Osteoblast (primary cell): Measurements from ENCODE around the gene CHRD. TPM values are rescaled to one million over a fixed set of nuclear protein-coding genes. Genes with fewer than 3 reads are reported as not detected.

ENCODE experiments used
- DNase-seq: peaks from one replicate; pipeline ENCODE4 v3.0.0; 2011; ENCODE audit warnings: low spot score, mixed read lengths; ENCODE audit not compliant: insufficient read length; ENCODE audit errors: missing footprints
- H2AFZ ChIP-seq: 2 replicates; pipeline ENCODE4 v1.6.0; 2011; ENCODE audit warnings: mild to moderate bottlenecking, low read length
- H3K27ac ChIP-seq: 2 replicates; pipeline ENCODE4 v1.5.1; 2011; ENCODE audit warnings: mild to moderate bottlenecking, low read depth, low read length, moderate library complexity
- H3K27me3 ChIP-seq: 2 replicates; pipeline ENCODE4 v1.6.0; 2012; ENCODE audit warnings: mild to moderate bottlenecking, control low read depth, inconsistent platforms, low read length, moderate library complexity; ENCODE audit not compliant: insufficient read depth
- H3K36me3 ChIP-seq: 2 replicates; pipeline ENCODE4 v1.5.1; 2011; ENCODE audit warnings: mild to moderate bottlenecking, low read length, control low read depth, moderate library complexity; ENCODE audit not compliant: insufficient read depth
- H3K4me1 ChIP-seq: 2 replicates; pipeline ENCODE4 v1.5.1; 2011; ENCODE audit warnings: mild to moderate bottlenecking, low read length, control low read depth, moderate library complexity; ENCODE audit not compliant: insufficient read depth
- H3K4me2 ChIP-seq: 2 replicates; pipeline ENCODE4 v1.6.0; 2011; ENCODE audit warnings: mild to moderate bottlenecking, low read length; ENCODE audit not compliant: insufficient read depth
- H3K4me3 ChIP-seq: fragments of 200-600 bp; sonication (generic); 3 replicates; pipeline ENCODE4 v1.5.1; 2012; ENCODE audit warnings: mild to moderate bottlenecking, low read length, inconsistent platforms; ENCODE audit not compliant: insufficient read depth
- H3K79me2 ChIP-seq: 2 replicates; pipeline ENCODE4 v1.6.0; 2012; ENCODE audit warnings: mild to moderate bottlenecking, low read length, control low read depth, inconsistent platforms; ENCODE audit not compliant: insufficient read depth
- H3K9me3 ChIP-seq: 2 replicates; pipeline ENCODE4 v1.5.1; 2011; ENCODE audit warnings: low read depth, low read length, control low read depth
- H4K20me1 ChIP-seq: 2 replicates; pipeline ENCODE4 v1.6.0; 2012; ENCODE audit warnings: mild to moderate bottlenecking, low read length, control low read depth; ENCODE audit not compliant: insufficient read depth
- CTCF ChIP-seq: IDR thresholded peaks from 2 replicates; pipeline ENCODE4 v1.5.1; 2011; ENCODE audit warnings: mild to moderate bottlenecking, low read depth, low read length, moderate library complexity; ENCODE audit errors: extremely low read depth
- total RNA-seq: library from RNA; depleted of rRNA; stranded (reverse); fragments of >200 nt; gene quantifications from 2 replicates; pipeline ENCODE4 v1.2.3, GENCODE V29; 2012

CHRD gene
- total RNA-seq, 1 donor, result 0.36 TPM

DNA sequence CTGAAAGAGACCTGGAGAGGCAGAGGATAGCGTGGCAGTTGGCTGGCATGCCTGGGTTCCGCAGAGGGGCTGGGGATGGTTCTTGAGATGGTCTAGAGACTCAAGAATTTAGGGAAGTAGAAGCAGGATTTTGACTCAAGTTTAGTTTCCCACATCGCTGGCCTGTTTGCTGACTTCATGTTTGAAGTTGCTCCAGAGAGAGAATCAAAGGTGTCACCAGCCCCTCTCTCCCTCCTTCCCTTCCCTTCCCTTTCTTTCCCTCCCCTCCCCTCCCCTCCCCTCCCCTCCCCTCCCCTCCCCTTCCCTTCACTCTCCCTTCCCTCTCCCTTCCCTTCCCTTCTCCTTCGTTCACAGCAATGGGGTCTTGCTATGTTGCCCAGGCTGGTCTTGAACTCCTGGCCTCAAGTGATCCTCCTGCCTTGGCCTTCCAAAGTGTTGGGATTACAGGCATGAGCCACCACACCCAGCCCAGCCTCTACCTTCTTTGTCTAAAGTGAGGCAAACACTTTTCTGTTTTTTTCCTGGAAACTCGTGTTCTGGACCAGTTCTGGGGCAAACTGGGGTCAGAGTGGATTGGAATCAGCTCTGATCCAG lies 10.2 kb downstream of the CHRD start:
- no peaks in the 10 kb centered on the region for H4K20me1 ChIP-seq
- H2AFZ ChIP-seq, result no peak overlapping the region
- no peak overlapping the region for H3K4me3 ChIP-seq
- H3K27me3 ChIP-seq, result peaks cover 17% of the 10 kb centered on the region
- H3K79me2 ChIP-seq, result no peaks in the 10 kb centered on the region
- H3K9me3 ChIP-seq, result no peaks in the 10 kb centered on the region
- no peak overlapping the region for H3K4me2 ChIP-seq
- no peaks in the 10 kb centered on the region for H3K4me1 ChIP-seq
- H3K36me3 ChIP-seq, result no peaks in the 10 kb centered on the region
- H3K27ac ChIP-seq, result no peak overlapping the region
- no peak for TF ChIP-seq CTCF
- DNase-seq, result no peak

GRCh38 chr3:184391266-184391665 lies 11.4 kb downstream of the CHRD start:
- no peak for DNase-seq
- H3K4me1 ChIP-seq, result no peaks in the 10 kb centered on the region
- H2AFZ ChIP-seq, result no peak overlapping the region
- H3K4me2 ChIP-seq, result no peak overlapping the region
- H3K36me3 ChIP-seq, result no peaks in the 10 kb centered on the region
- H3K79me2 ChIP-seq, result no peaks in the 10 kb centered on the region
- no peak overlapping the region for H3K27ac ChIP-seq
- H4K20me1 ChIP-seq, result no peaks in the 10 kb centered on the region
- H3K9me3 ChIP-seq, result no peaks in the 10 kb centered on the region
- peaks cover 21% of the 10 kb centered on the region for H3K27me3 ChIP-seq
- no peak overlapping the region for H3K4me3 ChIP-seq
- TF ChIP-seq CTCF, result no peak

DNA sequence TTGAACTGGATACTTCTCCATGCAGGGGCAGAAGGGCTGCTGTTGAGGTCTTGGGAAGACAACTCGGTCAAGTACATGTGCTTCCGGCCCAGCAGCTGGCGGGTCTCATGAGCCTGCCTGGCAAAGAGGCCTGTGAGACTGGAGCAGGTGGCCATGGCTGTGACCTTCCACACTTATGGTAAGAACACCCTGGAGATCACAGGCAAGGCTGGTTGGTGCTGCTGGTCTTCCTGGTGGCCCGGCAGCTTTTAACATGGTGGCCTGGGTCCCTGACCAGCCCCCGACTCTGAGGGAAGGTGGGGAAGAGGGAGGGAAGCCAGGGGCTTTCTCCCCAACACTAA lies 15.4 kb downstream of the CHRD start:
- no peak for TF ChIP-seq CTCF
- Histone ChIP-seq H3K9me3 (no peaks in the 10 kb centered on the region), H2AFZ (no peak overlapping the region), H3K4me3 (no peak overlapping the region), H3K4me1 (no peaks in the 10 kb centered on the region), H3K79me2 (no peaks in the 10 kb centered on the region), H4K20me1 (no peaks in the 10 kb centered on the region), H3K4me2 (no peak overlapping the region), H3K27me3 (peaks cover 24% of the 10 kb centered on the region), H3K36me3 (no peaks in the 10 kb centered on the region), H3K27ac (no peak overlapping the region)
- DNase-seq, result peak; percentile 29

GRCh38 chr3:184399410-184399809 lies 19.6 kb downstream of the CHRD start:
- Histone ChIP-seq H4K20me1 (no peaks in the 10 kb centered on the region), H3K4me3 (no peak overlapping the region), H3K79me2 (no peaks in the 10 kb centered on the region), H3K4me2 (peak overlapping the region; percentile 50), H3K27me3 (peaks cover 16% of the 10 kb centered on the region), H3K36me3 (no peaks in the 10 kb centered on the region), H2AFZ (no peak overlapping the region), H3K9me3 (no peaks in the 10 kb centered on the region), H3K4me1 (no peaks in the 10 kb centered on the region), H3K27ac (no peak overlapping the region)
- DNase-seq, result peak; percentile 96
- no peak for TF ChIP-seq CTCF
